K562 (cell line): ENCODE data around the gene ACADVL. TPM values are rescaled to one million over a fixed set of nuclear protein-coding genes. Genes with fewer than 3 reads are reported as not detected.
A peak's percentile ranks its signal among the peaks of the same experiment; 100 is the strongest.

Experiments
- CBX2 ChIP-seq: fragments of 200-600 bp; sonication (generic); IDR thresholded peaks from one replicate; pipeline ENCODE4 v1.6.1; 2012; ENCODE audit warnings: mild to moderate bottlenecking, low read length, inconsistent platforms; ENCODE audit not compliant: insufficient read depth, poor library complexity, severe bottlenecking
- CEBPB ChIP-seq: fragments of 450-650 bp; IDR thresholded peaks from 2 replicates; pipeline ENCODE4 v1.6.1; 2016; ENCODE audit warnings: missing genetic modification characterization, missing compliant biosample characterization
- DIDO1 ChIP-seq: fragments of 450-650 bp; IDR thresholded peaks from 2 replicates; pipeline ENCODE4 v1.6.1; 2016; ENCODE audit warnings: low read depth, missing biosample characterization, missing genetic modification characterization
- FOXJ2 ChIP-seq: fragments of 200-800 bp; sonication (Bioruptor generic); IDR thresholded peaks from 2 replicates; pipeline ENCODE4 v1.6.1; 2016; ENCODE audit warnings: missing genetic modification characterization, missing compliant biosample characterization
- HMGN3 ChIP-seq: IDR thresholded peaks from 2 replicates; pipeline ENCODE4 v1.6.1; 2011; ENCODE audit warnings: borderline replicate concordance, low read depth, mild to moderate bottlenecking, mixed read lengths, low read length; ENCODE audit not compliant: insufficient read length; ENCODE audit errors: extremely low read depth
- MTA2 ChIP-seq: fragments of 450-650 bp; IDR thresholded peaks from 2 replicates; pipeline ENCODE4 v1.6.1; 2016; ENCODE audit warnings: low read depth
- PTRF ChIP-seq: fragments of 450-650 bp; IDR thresholded peaks from 2 replicates; pipeline ENCODE4 v1.6.1; 2016; ENCODE audit warnings: mild to moderate bottlenecking, missing genetic modification characterization, missing compliant biosample characterization
- RBM22 ChIP-seq: fragments of 200-400 bp; formaldehyde crosslinking; IDR thresholded peaks from 2 replicates; pipeline ENCODE4 v1.6.1; 2018; ENCODE audit warnings: low read length, low read depth; ENCODE audit not compliant: poor library complexity, severe bottlenecking
- RNF2 ChIP-seq: sonication (generic); IDR thresholded peaks from 2 replicates; pipeline ENCODE4 v1.6.1; 2016
- SMAD3 ChIP-seq: fragments of 450-650 bp; formaldehyde crosslinking; conservative IDR thresholded peaks from 2 replicates; pipeline ENCODE4 v1.4.0; 2020; ENCODE audit warnings: mild to moderate bottlenecking
- THAP12 ChIP-seq: fragments of 250-450 bp; sonication (Bioruptor Pico); IDR thresholded peaks from 2 replicates; pipeline ENCODE4 v1.9.0; 2021; ENCODE audit warnings: mild to moderate bottlenecking, inconsistent platforms
- THRA ChIP-seq: fragments of 450-650 bp; IDR thresholded peaks from 2 replicates; pipeline ENCODE4 v1.6.1; 2017; ENCODE audit warnings: mild to moderate bottlenecking, moderate library complexity
- THRB ChIP-seq: fragments of 450-650 bp; formaldehyde crosslinking; conservative IDR thresholded peaks from 2 replicates; pipeline ENCODE4 v1.4.0; 2022; ENCODE audit warnings: mild to moderate bottlenecking, missing genetic modification characterization
- TSC22D4 ChIP-seq: fragments of 450-650 bp; IDR thresholded peaks from 2 replicates; pipeline ENCODE4 v1.6.1; 2016; ENCODE audit warnings: missing genetic modification characterization, missing biosample characterization, control low read depth
- USF1 ChIP-seq: sonication (generic); formaldehyde crosslinking; IDR thresholded peaks from 2 replicates; pipeline ENCODE4 v1.9.0; 2022; ENCODE audit warnings: mild to moderate bottlenecking, missing genetic modification reagents
- YBX1 ChIP-seq: fragments of 450-650 bp; IDR thresholded peaks from 2 replicates; pipeline ENCODE4 v1.7.1; 2016; ENCODE audit warnings: mild to moderate bottlenecking
- ZNF143 ChIP-seq: sonication (generic); formaldehyde crosslinking; IDR thresholded peaks from 2 replicates; pipeline ENCODE4 v1.9.0; 2022; ENCODE audit warnings: mild to moderate bottlenecking, missing genetic modification reagents
- ZNF175 ChIP-seq: fragments of 200-800 bp; sonication (Bioruptor generic); IDR thresholded peaks from 2 replicates; pipeline ENCODE4 v1.6.1; 2016; ENCODE audit warnings: low read depth, mild to moderate bottlenecking, missing genetic modification characterization, missing compliant biosample characterization
- ZNF224 ChIP-seq: sonication (generic); formaldehyde crosslinking; IDR thresholded peaks from 2 replicates; pipeline ENCODE4 v1.8.0; 2022; ENCODE audit warnings: mild to moderate bottlenecking, missing genetic modification reagents
- polyA plus RNA-seq, 8 experiments: library from polyadenylated mRNA; depleted of rRNA in 4 of 8; stranded (reverse) in 5 of 8; unstranded in 3 of 8; fragments of >200 nt; fragmentation: Nextera tagmentation in 2 of 8; fragmentation: Illumina TruSeq in 1 of 8; extraction: Ambion mirVana in 2 of 8; extraction: Trizol in 1 of 8; gene quantifications; 2 replicates each; pipeline versions ENCODE4 v1.2.1 to v1.2.3, GENCODE V29; 2011 to 2014; ENCODE audit warnings: inconsistent platforms in 1 of 8, missing spikeins in 1 of 8
- total RNA-seq, 7 experiments: library from RNA; depleted of rRNA in 6 of 7; stranded (reverse); fragments of >200 nt in 6 of 7; fragmentation: Illumina TruSeq in 2 of 7; extraction: Trizol in 2 of 7; gene quantifications; 2 replicates each; pipeline versions ENCODE4 v1.2.1 to v1.2.3, GENCODE V29; 2011 to 2021; ENCODE audit warnings: low replicate concordance in 1 of 7
- TF ChIP-seq, protein P1 (sequence below): fragments of 250-450 bp; sonication (Bioruptor Pico); IDR thresholded peaks from 2 replicates; pipeline ENCODE4 v1.4.0; 2020; ENCODE audit warnings: mild to moderate bottlenecking, moderate library complexity, borderline replicate concordance

Gene ACADVL
- total and polyA plus RNA-seq, 9 of the 15 experiments (the other 6 are each of a cell fraction or from before 2014, with no cell fraction given): 25.5 to 449 (median 214) TPM

GRCh38 chr17:7242717-7243452 is 23.1 kb downstream of the ACADVL start (continued):
- TF ChIP-seq CBX2: no peak
- no peak for TF ChIP-seq MTA2
- no peak for TF ChIP-seq PTRF (tag)
- TF ChIP-seq DIDO1 (tag): peak; percentile 80
- TF ChIP-seq YBX1: no peak
- no peak for TF ChIP-seq RNF2
- no peak for TF ChIP-seq FOXJ2 (tag)
- TF ChIP-seq ZNF224 (CRISPR knock-in tag): no peak
- no peak for TF ChIP-seq THAP12 (CRISPR knock-in tag)
- TF ChIP-seq SMAD3 (CRISPR knock-in tag): no peak
- no peak for TF ChIP-seq ZNF175 (CRISPR knock-in tag)
- TF ChIP-seq ZNF143 (CRISPR knock-in tag): no peak
- 0 out of 2 replicates have a peak, but pooled peaks have one; percentile 24 for TF ChIP-seq THRB (CRISPR knock-in tag)
- TF ChIP-seq RBM22: no peak
- no peak for TF ChIP-seq CEBPB (tag)
- TF ChIP-seq TSC22D4 (tag): no peak
- peak; percentile 92 for TF ChIP-seq HMGN3
- no peak for TF ChIP-seq THRA
- TF ChIP-seq USF1 (CRISPR knock-in tag): peak; percentile 98
- TF ChIP-seq, protein P1, sequence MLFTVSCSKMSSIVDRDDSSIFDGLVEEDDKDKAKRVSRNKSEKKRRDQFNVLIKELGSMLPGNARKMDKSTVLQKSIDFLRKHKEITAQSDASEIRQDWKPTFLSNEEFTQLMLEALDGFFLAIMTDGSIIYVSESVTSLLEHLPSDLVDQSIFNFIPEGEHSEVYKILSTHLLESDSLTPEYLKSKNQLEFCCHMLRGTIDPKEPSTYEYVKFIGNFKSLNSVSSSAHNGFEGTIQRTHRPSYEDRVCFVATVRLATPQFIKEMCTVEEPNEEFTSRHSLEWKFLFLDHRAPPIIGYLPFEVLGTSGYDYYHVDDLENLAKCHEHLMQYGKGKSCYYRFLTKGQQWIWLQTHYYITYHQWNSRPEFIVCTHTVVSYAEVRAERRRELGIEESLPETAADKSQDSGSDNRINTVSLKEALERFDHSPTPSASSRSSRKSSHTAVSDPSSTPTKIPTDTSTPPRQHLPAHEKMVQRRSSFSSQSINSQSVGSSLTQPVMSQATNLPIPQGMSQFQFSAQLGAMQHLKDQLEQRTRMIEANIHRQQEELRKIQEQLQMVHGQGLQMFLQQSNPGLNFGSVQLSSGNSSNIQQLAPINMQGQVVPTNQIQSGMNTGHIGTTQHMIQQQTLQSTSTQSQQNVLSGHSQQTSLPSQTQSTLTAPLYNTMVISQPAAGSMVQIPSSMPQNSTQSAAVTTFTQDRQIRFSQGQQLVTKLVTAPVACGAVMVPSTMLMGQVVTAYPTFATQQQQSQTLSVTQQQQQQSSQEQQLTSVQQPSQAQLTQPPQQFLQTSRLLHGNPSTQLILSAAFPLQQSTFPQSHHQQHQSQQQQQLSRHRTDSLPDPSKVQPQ (CRISPR knock-in tag): no peak
